GM12875 (cell line): ENCODE measurements around the gene PLIN3.
A peak's percentile ranks its signal among the peaks of the same experiment; 100 is the strongest.

Experiments used
- H3K4me3 ChIP-seq: one replicate; pipeline ENCODE4 v1.5.1; 2011; ENCODE audit warnings: low read depth, low read length, control low read depth
- TF ChIP-seq, protein P1 (sequence below): IDR thresholded peaks from 2 replicates; pipeline ENCODE4 v1.5.1; 2011; ENCODE audit warnings: low read depth, mild to moderate bottlenecking, control low read depth, inconsistent platforms, low read length, moderate library complexity, borderline replicate concordance; ENCODE audit not compliant: insufficient read depth

The PLIN3 gene

DNA sequence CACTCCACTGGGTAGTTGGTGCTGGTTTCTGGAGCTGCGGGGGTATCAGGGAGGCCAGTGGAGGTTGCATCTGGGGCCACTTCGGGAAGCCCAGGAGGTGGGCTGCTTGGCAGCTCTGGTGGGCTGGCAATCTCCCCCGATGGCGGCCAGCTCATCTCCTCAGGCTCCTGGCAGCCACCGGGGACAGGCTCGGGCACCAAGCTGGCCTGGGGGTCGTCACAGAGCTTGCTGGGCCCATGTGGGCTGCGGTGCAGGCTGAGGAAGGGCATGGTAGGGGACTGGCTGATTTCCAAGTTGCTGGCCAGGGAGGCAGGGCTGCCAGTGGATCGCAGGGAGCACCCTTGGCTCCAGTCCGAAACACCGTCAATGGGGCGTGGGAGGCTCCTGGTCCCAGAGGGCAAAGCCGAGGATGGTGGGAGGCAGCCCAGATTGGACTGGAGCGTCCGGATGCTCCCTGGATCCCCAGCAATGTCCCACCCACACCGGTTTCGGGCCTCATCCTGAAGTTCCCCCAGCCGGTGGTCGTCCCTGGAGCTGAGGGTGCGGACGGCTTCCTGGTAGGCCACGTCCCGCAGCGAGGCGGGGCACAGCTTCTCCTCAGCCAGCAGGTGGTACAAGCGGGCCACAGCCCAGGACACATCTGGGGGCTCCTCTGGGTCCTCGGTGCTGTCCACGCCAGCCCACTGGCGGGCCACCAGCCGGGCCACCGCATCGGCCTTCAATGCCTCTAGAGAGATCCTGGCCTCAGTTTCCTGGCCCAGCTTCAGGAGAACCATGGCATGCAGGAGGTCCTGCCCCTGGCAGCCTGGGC is 49.8 kb downstream of the PLIN3 start:
- TF ChIP-seq, protein P1, sequence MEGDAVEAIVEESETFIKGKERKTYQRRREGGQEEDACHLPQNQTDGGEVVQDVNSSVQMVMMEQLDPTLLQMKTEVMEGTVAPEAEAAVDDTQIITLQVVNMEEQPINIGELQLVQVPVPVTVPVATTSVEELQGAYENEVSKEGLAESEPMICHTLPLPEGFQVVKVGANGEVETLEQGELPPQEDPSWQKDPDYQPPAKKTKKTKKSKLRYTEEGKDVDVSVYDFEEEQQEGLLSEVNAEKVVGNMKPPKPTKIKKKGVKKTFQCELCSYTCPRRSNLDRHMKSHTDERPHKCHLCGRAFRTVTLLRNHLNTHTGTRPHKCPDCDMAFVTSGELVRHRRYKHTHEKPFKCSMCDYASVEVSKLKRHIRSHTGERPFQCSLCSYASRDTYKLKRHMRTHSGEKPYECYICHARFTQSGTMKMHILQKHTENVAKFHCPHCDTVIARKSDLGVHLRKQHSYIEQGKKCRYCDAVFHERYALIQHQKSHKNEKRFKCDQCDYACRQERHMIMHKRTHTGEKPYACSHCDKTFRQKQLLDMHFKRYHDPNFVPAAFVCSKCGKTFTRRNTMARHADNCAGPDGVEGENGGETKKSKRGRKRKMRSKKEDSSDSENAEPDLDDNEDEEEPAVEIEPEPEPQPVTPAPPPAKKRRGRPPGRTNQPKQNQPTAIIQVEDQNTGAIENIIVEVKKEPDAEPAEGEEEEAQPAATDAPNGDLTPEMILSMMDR: no peak
- no peak overlapping the region for H3K4me3 ChIP-seq

- TF ChIP-seq, protein P1: no peak
Observed at GRCh38 chr19:4816950-4817278, 50.6 kb downstream of the PLIN3 start.

GRCh38 chr19:4816202-4816949 is 51.1 kb downstream of the PLIN3 start:
- H3K4me3 ChIP-seq: no peak overlapping the region
- TF ChIP-seq, protein P1: no peak

More at GRCh38 chr19:4816950-4817278, 50.6 kb downstream of the PLIN3 start:
- no peak overlapping the region for H3K4me3 ChIP-seq

DNA sequence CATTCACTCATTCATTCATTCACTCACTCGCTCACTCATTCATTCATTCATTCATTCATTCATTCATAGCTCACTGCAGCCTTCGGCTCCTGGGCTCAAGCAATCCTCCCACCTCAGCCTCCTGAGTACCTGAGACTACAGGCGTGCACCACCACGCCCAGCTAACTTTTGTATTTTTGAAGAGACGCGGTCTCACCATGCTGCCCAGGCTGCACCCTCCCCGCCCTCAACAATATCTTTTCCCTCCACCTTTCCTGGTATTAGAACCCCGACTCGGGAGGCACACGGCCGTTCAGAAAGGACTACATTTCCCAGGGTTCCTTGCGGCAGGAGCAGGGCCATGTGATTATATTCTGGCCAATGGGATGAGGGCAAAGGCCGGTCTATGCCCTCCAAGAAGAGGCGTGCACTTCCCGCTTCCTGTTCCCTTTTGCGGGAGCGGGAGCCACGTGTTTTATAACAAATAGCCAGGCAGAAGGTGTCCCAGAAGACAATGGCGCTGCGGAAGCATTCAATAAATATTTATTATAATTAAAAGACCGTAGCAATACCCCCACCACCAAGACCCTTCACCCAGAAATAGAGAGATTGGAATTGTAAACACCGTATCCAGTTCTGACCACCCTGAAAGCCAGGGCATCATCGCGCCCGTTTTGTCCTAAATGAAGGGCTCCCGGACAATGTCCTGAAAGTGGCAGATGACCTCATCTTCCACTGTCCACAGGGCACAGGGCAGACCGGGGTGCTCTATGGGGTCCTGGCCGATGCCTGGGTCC is 51.9 kb downstream of the PLIN3 start:
- TF ChIP-seq, protein P1: no peak
- no peak overlapping the region for H3K4me3 ChIP-seq

DNA sequence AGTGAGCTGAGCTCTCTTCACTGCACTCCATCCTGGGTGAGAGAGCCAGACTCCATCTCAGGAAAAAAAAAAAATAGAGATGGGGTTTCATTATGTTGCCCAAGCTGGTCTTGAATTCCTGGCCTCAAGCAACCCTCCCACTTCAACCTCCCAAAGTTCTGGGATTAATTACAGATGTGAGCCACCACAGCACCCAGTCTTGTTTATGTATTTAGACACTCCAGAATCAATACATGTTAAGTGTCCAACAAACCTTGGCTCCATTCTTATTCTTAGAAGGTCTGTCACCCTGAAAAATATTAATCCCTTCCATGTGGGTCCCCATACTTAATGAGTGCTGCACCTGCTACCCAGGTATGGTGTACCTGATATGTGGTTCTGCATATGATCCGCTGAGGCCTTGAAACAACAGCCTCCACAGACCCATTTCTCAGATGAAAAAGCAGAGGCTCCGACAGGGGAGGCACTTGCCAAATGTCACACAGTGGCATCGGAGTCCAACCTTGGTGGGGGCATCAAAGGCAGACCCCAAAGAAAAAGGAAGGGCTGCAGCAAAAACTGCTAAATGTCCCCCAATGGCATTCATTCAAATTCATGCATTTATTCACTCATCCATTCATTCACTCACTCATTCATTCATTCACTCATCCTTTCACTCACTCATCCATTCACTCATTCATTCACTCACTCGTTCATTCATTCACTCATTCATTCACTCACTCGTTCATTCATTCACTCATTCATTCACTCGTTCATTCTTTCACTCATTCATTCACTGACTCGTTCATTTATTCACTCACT is 52.6 kb downstream of the PLIN3 start:
- no peak overlapping the region for H3K4me3 ChIP-seq

GRCh38 chr19:4811328-4812131 is 55.9 kb downstream of the PLIN3 start:
- H3K4me3 ChIP-seq: no peak overlapping the region
- TF ChIP-seq, protein P1: peak; percentile 99

More for the DNA sequence above, 52.6 kb downstream of the PLIN3 start:
- TF ChIP-seq, protein P1: no peak
